Heart right ventricle (tissue), 16 donors: Measurements from ENCODE around the gene USHBP1. TPM values are rescaled to one million over a fixed set of nuclear protein-coding genes. Genes with fewer than 3 reads are reported as not detected.

ENCODE experiments used
- ATAC-seq, 8 donors: fragments of 200-7000 bp; cut with Tn5 transposase; one replicate each; pipeline ENCODE4 v1.9.1; 2020; ENCODE audit warnings: mild to moderate bottlenecking in 8 of 8, moderate library complexity in 8 of 8, moderate number of reproducible peaks in 1 of 8
- DNase-seq, 2 donors: peaks; one replicate each; pipeline ENCODE4 v3.0.0-alpha.2; 2020
- H3K27ac ChIP-seq, 10 donors: fragments of 200-600 bp; sonication (generic) in 2 of 10; one replicate each; pipeline versions ENCODE4 v1.5.0 to v1.8.0; 2020 to 2022; ENCODE audit warnings: mild to moderate bottlenecking in 3 of 10
- H3K27me3 ChIP-seq, 7 donors: fragments of 200-600 bp; one replicate each; pipeline ENCODE4 v1.8.0; 2021 to 2022; ENCODE audit warnings: mild to moderate bottlenecking in 2 of 7
- H3K36me3 ChIP-seq, 9 donors: fragments of 200-600 bp; sonication (generic) in 1 of 9; one replicate each; pipeline versions ENCODE4 v1.5.0 to v1.8.0; 2020 to 2022; ENCODE audit warnings: mild to moderate bottlenecking in 2 of 9
- H3K4me1 ChIP-seq, 9 donors: fragments of 200-600 bp; sonication (generic) in 1 of 9; one replicate each; pipeline versions ENCODE4 v1.5.0 to v1.8.0; 2020 to 2022; ENCODE audit warnings: mild to moderate bottlenecking in 4 of 9
- H3K4me3 ChIP-seq, 10 donors: fragments of 200-600 bp; sonication (generic) in 2 of 10; one replicate each; pipeline versions ENCODE4 v1.5.0 to v1.8.0; 2020 to 2022; ENCODE audit warnings: mild to moderate bottlenecking in 7 of 10, moderate library complexity in 2 of 10
- H3K9me3 ChIP-seq, 11 donors: fragments of 200-600 bp in 10 of 11; sonication (generic) in 2 of 11; one replicate each; pipeline versions ENCODE4 v1.5.0 to v1.8.0; 2013 to 2022; ENCODE audit warnings: mild to moderate bottlenecking in 2 of 11, control low read depth in 1 of 11, moderate library complexity in 1 of 11
- CTCF ChIP-seq, 9 donors: fragments of 200-600 bp; sonication (generic) in 2 of 9; IDR thresholded peaks; one replicate each; pipeline versions ENCODE4 v1.5.0 to v1.8.0; 2021 to 2022; ENCODE audit warnings: antibody characterized with exemption in 9 of 9, mild to moderate bottlenecking in 5 of 9, moderate library complexity in 1 of 9
- WGBS, 2 donors: extraction: QIAGEN DNeasy Blood & Tissue Kit; methylation state at CpG; one replicate each; pipeline ENCODE4 v1.1.7; 2013; ENCODE audit warnings: inconsistent platforms in 1 of 2; 5-methylcytosine and 5-hydroxymethylcytosine counted together
- intact Hi-C, 10 donors: fragments of 100-400 bp; cut with DNase I; formaldehyde crosslinking; loops; one replicate each; pipeline versions ENCODE4 v1.11.1 to v1.14.2; 2022
- polyA plus RNA-seq, 2 donors: library from polyadenylated mRNA; stranded (reverse); fragments of 200-250 nt; gene quantifications; one replicate each; pipeline ENCODE4 v1.2.3, GENCODE V29; 2013
- total RNA-seq, 10 donors: library from RNA; stranded (reverse); fragmentation: NEBNext Ultra II Directional in 3 of 10; extraction: Animal tissue kit (Norgen Biotek cat#: 25700) in 3 of 10; gene quantifications; one replicate each; pipeline versions ENCODE4 v1.2.1 to v1.2.4, GENCODE V29; 2021 to 2023
- donor health status: Arrhythmogenic right ventricular cardiomyopathy.
- donor health status: ischemic (EF 13 %, LVEDD 7.1; RV severe dilation, severe dysfunction).
- donor health status: healthy with polysubstance abuse.
- donor health status: DM: no; HTN: yes; CAD: no.
- donor health status: DM: no; HTN: no; CAD: no.
- donor health status: ischemic (EF 25% LVEDD 6.9; RV normal size, moderate dysfunction).
- donor health status: ischemic (EF 25% LVEDD 5.7; RV mildly dilated, moderate dysfunction).
- donor health status: healthy.
- donor health status: DM: yes; HTN: yes; CAD: no.
- donor health status: Ischemic cardiomyopathy.
- donor health status: ischemic (EF 35%, LVEDD 5.7; RV mildly dilated, moderate dysfunction).
- donor health status: nonischemic (EF 11% LVEDD 7.7; RV severe dilation, severe dysfunction).
- donor health status: DM: yes; HTN: yes; CAD: no.
- donor health status: PGD.
- donor health status: ischemic (EF 29% LVEDD 5.4; RV normal size, mild dysfunction).
- donor health status: nonischemic (EF 23%, LVEDD 6.1; RV moderate dilation, normal function).

The USHBP1 gene
- total and polyA plus RNA-seq, 12 donors: 3.4 to 30.9 (median 7.1) TPM

GRCh38 chr19:17240826-17241399 lies 23.6 kb downstream of the USHBP1 start:
- Histone ChIP-seq H3K27ac (peak overlapping the region in 6 of 10 donors; percentile 22 to 94 (median 80)), H3K9me3 (no peaks in the 10 kb centered on the region), H3K36me3 (peaks cover 0 to 37% (median 0%) of the 10 kb centered on the region in 9 donors), H3K4me1 (peaks cover 8 to 45% (median 34%) of the 10 kb centered on the region in 9 donors), H3K27me3 (no peaks in the 10 kb centered on the region), H3K4me3 (no peak overlapping the region)
- intact Hi-C loops: no loop called here
- DNase-seq: no peak
- WGBS, 2 donors: 97% methylated on average over 6 of the region's 6 CpGs
- no peak for TF ChIP-seq CTCF (IDR thresholded peaks at IDR 0.05)
- no peak for ATAC-seq

GRCh38 chr19:17240062-17240752 lies 24.3 kb downstream of the USHBP1 start:
- ATAC-seq: no peak
- Histone ChIP-seq H3K27ac (peak overlapping the region in 2 of 10 donors; percentile 38 to 94), H3K9me3 (no peaks in the 10 kb centered on the region), H3K36me3 (peaks cover 0 to 37% (median 0%) of the 10 kb centered on the region in 9 donors), H3K4me3 (no peak overlapping the region), H3K4me1 (peaks cover 11 to 48% (median 37%) of the 10 kb centered on the region in 9 donors), H3K27me3 (no peaks in the 10 kb centered on the region)
- intact Hi-C loops: no loop called here
- no peak for TF ChIP-seq CTCF (IDR thresholded peaks at IDR 0.05)
- WGBS, 2 donors: 68 to 75% methylated on average over 24 of the region's 24 CpGs
- DNase-seq: no peak

- DNase-seq (no peak), ATAC-seq (no peak)
- H3K9me3 ChIP-seq: no peaks in the 10 kb centered on the region
- H3K27me3 ChIP-seq: no peaks in the 10 kb centered on the region
- no peak overlapping the region for H3K27ac ChIP-seq
- peaks cover 12 to 49% (median 30%) of the 10 kb centered on the region in 9 donors for H3K4me1 ChIP-seq
- WGBS, 2 donors: 94 to 98% methylated on average over 13 of the region's 13 CpGs
- no peak for TF ChIP-seq CTCF (IDR thresholded peaks at IDR 0.05)
- intact Hi-C loops: loop anchor here in 1 of 10 donors (5.0 kb wide), 1 partner anchor 171 kb away; no protein-coding TSS in a partner anchor
- peaks cover 0 to 46% (median 0%) of the 10 kb centered on the region in 9 donors for H3K36me3 ChIP-seq
- no peak overlapping the region for H3K4me3 ChIP-seq
Measured at GRCh38 chr19:17237747-17238706, 26.5 kb downstream of the USHBP1 start.
